CD14-positive monocyte (primary cell): ENCODE data around the gene THG1L. TPM values are rescaled to one million over a fixed set of nuclear protein-coding genes. Genes with fewer than 3 reads are reported as not detected.
"Not testable (repeated sequence)": the region's sequence is repeated elsewhere in the genome, so short reads cannot be mapped to it uniquely, and the experiment has no call there.

Experiments
- DNase-seq, 3 donors: peaks; one replicate each; pipeline ENCODE4 v3.0.0-alpha.2; 2011 to 2022
- H2AFZ ChIP-seq: 2 replicates; pipeline ENCODE4 v1.6.0; 2012; ENCODE audit warnings: mild to moderate bottlenecking, low read depth, low read length, inconsistent platforms; ENCODE audit not compliant: insufficient read depth, poor library complexity, severe bottlenecking
- H3K27ac ChIP-seq, 2 donors: 1 replicate in 1 of 2; 2 replicates in 1 of 2; pipeline ENCODE4 v1.5.1; 2012 to 2013; ENCODE audit warnings: low read length in 2 of 2, control low read depth in 1 of 2, inconsistent platforms in 1 of 2, low read depth in 1 of 2, mild to moderate bottlenecking in 1 of 2
- H3K27me3 ChIP-seq, 2 donors: one replicate each; pipeline versions ENCODE4 v1.6.0 to v1.6.1; 2011 to 2013; ENCODE audit warnings: low read length in 2 of 2; ENCODE audit not compliant: control insufficient read depth in 2 of 2, insufficient read depth in 2 of 2
- H3K36me3 ChIP-seq, 2 donors: replicated peaks in 1 of 2; 1 replicate in 1 of 2; 2 replicates in 1 of 2; pipeline versions ENCODE4 v1.5.1 to v1.6.1; 2012 to 2013; ENCODE audit warnings: low read length in 2 of 2, control low read depth in 1 of 2, inconsistent platforms in 1 of 2, mild to moderate bottlenecking in 1 of 2; ENCODE audit not compliant: insufficient read depth in 2 of 2, control insufficient read depth in 1 of 2
- H3K4me1 ChIP-seq, 2 donors: 1 replicate in 1 of 2; 2 replicates in 1 of 2; pipeline versions ENCODE4 v1.5.1 to v1.6.1; 2012 to 2013; ENCODE audit warnings: low read length in 2 of 2, control low read depth in 1 of 2, inconsistent platforms in 1 of 2, mild to moderate bottlenecking in 1 of 2, moderate library complexity in 1 of 2; ENCODE audit not compliant: insufficient read depth in 2 of 2, control insufficient read depth in 1 of 2
- H3K4me2 ChIP-seq: replicated peaks from 2 replicates; pipeline ENCODE3; 2012; ENCODE audit warnings: low read length, moderate library complexity, mild to moderate bottlenecking; ENCODE audit not compliant: poor library complexity, severe bottlenecking; ENCODE audit errors: extremely low read depth
- H3K4me3 ChIP-seq, 3 experiments: fragments of 200-600 bp in 1 of 3; sonication (generic) in 1 of 3; replicated peaks in 1 of 3; 1 replicate in 2 of 3; 2 replicates in 1 of 3; pipeline ENCODE4 v1.5.1; 2011 to 2013; ENCODE audit warnings: low read length in 3 of 3, mild to moderate bottlenecking in 3 of 3, control low read depth in 2 of 3, low read depth in 2 of 3, inconsistent platforms in 1 of 3, moderate library complexity in 1 of 3
- H3K79me2 ChIP-seq: 2 replicates; pipeline ENCODE4 v1.6.0; 2012; ENCODE audit warnings: mild to moderate bottlenecking, control low read depth, inconsistent platforms, low read length, moderate library complexity; ENCODE audit not compliant: insufficient read depth
- H3K9ac ChIP-seq: 2 replicates; pipeline ENCODE4 v1.6.0; 2017; ENCODE audit warnings: low read length, mild to moderate bottlenecking; ENCODE audit not compliant: insufficient read depth, poor library complexity, severe bottlenecking
- H3K9me3 ChIP-seq, 2 donors: replicated peaks in 1 of 2; 1 replicate in 1 of 2; 2 replicates in 1 of 2; pipeline versions ENCODE4 v1.5.1 to v1.6.1; 2012 to 2013; ENCODE audit warnings: low read length in 2 of 2, control low read depth in 1 of 2; ENCODE audit not compliant: control insufficient read depth in 1 of 2, insufficient read depth in 1 of 2
- H4K20me1 ChIP-seq: 2 replicates; pipeline ENCODE4 v1.6.0; 2012; ENCODE audit warnings: mild to moderate bottlenecking, low read length, control low read depth, moderate library complexity; ENCODE audit not compliant: insufficient read depth
- H3K27ac Mint-ChIP-seq, 7 donors: one replicate each; pipeline ENCODE4 v1.8.0; 2020; ENCODE audit warnings: mild to moderate bottlenecking in 7 of 7, mixed read lengths in 7 of 7, moderate library complexity in 6 of 7, inconsistent platforms in 2 of 7
- H3K27me3 Mint-ChIP-seq, 3 donors: one replicate each; pipeline ENCODE4 v1.8.0; 2021 to 2022; ENCODE audit warnings: low read depth in 3 of 3, mild to moderate bottlenecking in 3 of 3, mixed read lengths in 3 of 3, moderate library complexity in 3 of 3, inconsistent platforms in 1 of 3
- H3K36me3 Mint-ChIP-seq, 2 donors: one replicate each; pipeline ENCODE4 v1.8.0; 2020; ENCODE audit warnings: mixed read lengths in 2 of 2, inconsistent platforms in 1 of 2, mild to moderate bottlenecking in 1 of 2
- H3K4me1 Mint-ChIP-seq: one replicate; pipeline ENCODE4 v1.8.0; 2020; ENCODE audit warnings: mild to moderate bottlenecking, mixed read lengths
- H3K4me3 Mint-ChIP-seq, 2 donors: one replicate each; pipeline ENCODE4 v1.8.0; 2020; ENCODE audit warnings: mild to moderate bottlenecking in 2 of 2, mixed read lengths in 2 of 2, moderate library complexity in 1 of 2
- H3K9me3 Mint-ChIP-seq, 7 donors: one replicate each; pipeline ENCODE4 v1.8.0; 2020 to 2022; ENCODE audit warnings: mixed read lengths in 7 of 7, mild to moderate bottlenecking in 6 of 7, moderate library complexity in 6 of 7, inconsistent platforms in 2 of 7
- WGBS: methylation state at CpG from one replicate; pipeline ENCODE4 v1.1.5; 2013; ENCODE audit warnings: missing lambda C conversion rate; ENCODE audit not compliant: insufficient coverage; 5-methylcytosine and 5-hydroxymethylcytosine counted together
- intact Hi-C, 2 donors: fragments of 100-400 bp; cut with micrococcal nuclease; formaldehyde crosslinking; loops; one replicate each; pipeline versions ENCODE4 v1.15.0 to v1.15.1; 2023
- polyA plus RNA-seq, 3 donors: library from polyadenylated mRNA; depleted of rRNA in 1 of 3; unstranded in 2 of 3; stranded (reverse) in 1 of 3; fragments of 300-500 nt in 2 of 3; fragments of >200 nt in 1 of 3; fragmentation: Illumina TruSeq in 2 of 3; gene quantifications; 1 replicate in 2 of 3; 2 replicates in 1 of 3; pipeline ENCODE4 v1.2.3, GENCODE V29; 2012 to 2021
- TF ChIP-seq, protein P1 (sequence below): fragments of 200-600 bp; IDR thresholded peaks from one replicate; pipeline ENCODE4 v1.8.0; 2022; ENCODE audit warnings: antibody characterized with exemption, mild to moderate bottlenecking

The THG1L gene
- polyA plus RNA-seq, 3 donors = 7.6 to 12.2 (median 7.6) TPM

DNA sequence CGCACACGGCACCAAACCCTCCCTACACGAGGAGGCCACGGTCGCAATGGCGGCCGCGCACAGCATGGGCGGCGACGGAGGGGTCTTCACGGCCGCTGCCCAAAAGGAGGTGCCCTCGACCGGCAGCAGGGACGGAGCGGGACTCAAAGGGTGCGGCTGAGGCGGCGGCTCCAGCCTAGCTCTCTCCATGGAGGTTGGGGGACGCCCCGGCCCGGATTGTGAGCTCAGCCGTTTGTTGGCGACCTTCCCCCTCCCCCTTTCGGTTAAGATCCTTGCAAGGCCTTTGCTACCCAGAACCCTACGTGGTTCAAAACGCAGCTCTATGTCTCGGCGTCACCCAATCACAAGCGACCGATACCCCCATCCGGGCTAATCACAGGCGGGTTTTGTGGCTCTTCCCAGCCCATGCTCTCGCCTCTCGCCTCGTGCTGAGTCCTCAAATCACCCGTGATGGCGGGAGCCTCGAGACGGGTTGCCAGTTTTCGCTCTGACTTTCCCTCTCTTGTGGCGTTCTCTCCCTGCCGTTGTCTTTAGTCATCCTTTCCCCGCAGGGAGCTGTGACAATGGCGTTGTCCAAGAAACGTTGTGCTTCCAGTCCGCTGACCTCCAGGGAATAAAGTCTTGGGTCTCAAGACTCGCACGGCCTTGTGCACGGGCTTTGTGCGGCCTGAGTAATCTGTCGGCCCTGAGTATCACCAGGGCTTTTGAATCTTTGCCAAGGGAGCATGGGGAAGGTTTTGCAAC, 40.4 kb upstream of the THG1L start:
- Histone ChIP-seq H3K27ac (no peak overlapping the region), H3K36me3 (no peaks in the 10 kb centered on the region), H3K4me3 (peak overlapping the region in 2 of 3 experiments; percentile 9 to 30), H3K9me3 (peaks cover 0 to 14% of the 10 kb centered on the region in 2 donors), H2AFZ (peak overlapping the region; percentile 33), H3K27me3 (peaks cover 0 to 4% of the 10 kb centered on the region in 2 donors), H3K4me1 (no peaks in the 10 kb centered on the region), H3K4me2 (peak overlapping the region; percentile 9), H3K9ac (no peak overlapping the region), H3K79me2 (no peaks in the 10 kb centered on the region), H4K20me1 (no peaks in the 10 kb centered on the region)
- no peaks in the 10 kb centered on the region for H3K36me3 Mint-ChIP-seq
- H3K4me1 Mint-ChIP-seq = no peaks in the 10 kb centered on the region
- peaks cover 0 to 20% (median 5%) of the 10 kb centered on the region in 3 donors for H3K27me3 Mint-ChIP-seq
- no peak overlapping the region for H3K27ac Mint-ChIP-seq
- TF ChIP-seq, protein P1, sequence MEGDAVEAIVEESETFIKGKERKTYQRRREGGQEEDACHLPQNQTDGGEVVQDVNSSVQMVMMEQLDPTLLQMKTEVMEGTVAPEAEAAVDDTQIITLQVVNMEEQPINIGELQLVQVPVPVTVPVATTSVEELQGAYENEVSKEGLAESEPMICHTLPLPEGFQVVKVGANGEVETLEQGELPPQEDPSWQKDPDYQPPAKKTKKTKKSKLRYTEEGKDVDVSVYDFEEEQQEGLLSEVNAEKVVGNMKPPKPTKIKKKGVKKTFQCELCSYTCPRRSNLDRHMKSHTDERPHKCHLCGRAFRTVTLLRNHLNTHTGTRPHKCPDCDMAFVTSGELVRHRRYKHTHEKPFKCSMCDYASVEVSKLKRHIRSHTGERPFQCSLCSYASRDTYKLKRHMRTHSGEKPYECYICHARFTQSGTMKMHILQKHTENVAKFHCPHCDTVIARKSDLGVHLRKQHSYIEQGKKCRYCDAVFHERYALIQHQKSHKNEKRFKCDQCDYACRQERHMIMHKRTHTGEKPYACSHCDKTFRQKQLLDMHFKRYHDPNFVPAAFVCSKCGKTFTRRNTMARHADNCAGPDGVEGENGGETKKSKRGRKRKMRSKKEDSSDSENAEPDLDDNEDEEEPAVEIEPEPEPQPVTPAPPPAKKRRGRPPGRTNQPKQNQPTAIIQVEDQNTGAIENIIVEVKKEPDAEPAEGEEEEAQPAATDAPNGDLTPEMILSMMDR = no peak
- 68% methylated on average over 48 of the region's 53 CpGs for WGBS
- H3K4me3 Mint-ChIP-seq = peak overlapping the region in 1 of 2 donors; percentile 4
- intact Hi-C loops = no loop called here
- H3K9me3 Mint-ChIP-seq = peaks cover 10 to 23% (median 19%) of the 10 kb centered on the region in 7 donors
- DNase-seq = no peak

DNA sequence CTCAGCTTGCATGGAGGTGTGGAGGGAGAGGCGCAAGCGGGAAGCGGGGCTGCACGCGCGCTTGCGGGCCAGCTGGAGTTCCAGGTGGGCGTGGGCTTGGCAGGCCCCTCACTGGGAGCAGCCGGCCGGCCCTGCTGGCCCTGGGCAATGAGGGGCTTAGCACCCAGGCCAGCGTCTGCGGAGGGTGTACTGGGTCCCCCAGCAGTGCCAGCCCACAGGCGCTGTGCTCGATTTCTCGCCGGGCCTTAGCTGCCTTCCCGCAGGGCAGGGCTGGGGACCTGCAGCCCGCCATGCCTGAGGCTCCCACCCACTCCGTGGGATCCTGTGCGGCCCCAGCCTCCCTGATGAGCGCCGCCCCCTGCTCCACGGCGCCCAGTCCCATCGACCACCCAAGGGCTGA, 37.4 kb upstream of the THG1L start:
- H3K4me1 ChIP-seq, H3K79me2 ChIP-seq, H3K4me3 Mint-ChIP-seq, H3K36me3 Mint-ChIP-seq, H3K27ac ChIP-seq, H2AFZ ChIP-seq, H3K9ac ChIP-seq, H4K20me1 ChIP-seq, H3K4me2 ChIP-seq, H3K27me3 ChIP-seq, DNase-seq, H3K4me3 ChIP-seq, H3K27ac Mint-ChIP-seq, H3K4me1 Mint-ChIP-seq, H3K36me3 ChIP-seq, intact Hi-C loops: not testable (repeated sequence)
- peaks cover 0 to 22% (median 5%) of the 10 kb centered on the region in 3 donors for H3K27me3 Mint-ChIP-seq
- peaks cover 14 to 23% of the 10 kb centered on the region in 2 donors for H3K9me3 ChIP-seq
- H3K9me3 Mint-ChIP-seq = peaks cover 19 to 37% (median 28%) of the 10 kb centered on the region in 7 donors
- 98% methylated on average over 24 of the region's 25 CpGs for WGBS

DNA sequence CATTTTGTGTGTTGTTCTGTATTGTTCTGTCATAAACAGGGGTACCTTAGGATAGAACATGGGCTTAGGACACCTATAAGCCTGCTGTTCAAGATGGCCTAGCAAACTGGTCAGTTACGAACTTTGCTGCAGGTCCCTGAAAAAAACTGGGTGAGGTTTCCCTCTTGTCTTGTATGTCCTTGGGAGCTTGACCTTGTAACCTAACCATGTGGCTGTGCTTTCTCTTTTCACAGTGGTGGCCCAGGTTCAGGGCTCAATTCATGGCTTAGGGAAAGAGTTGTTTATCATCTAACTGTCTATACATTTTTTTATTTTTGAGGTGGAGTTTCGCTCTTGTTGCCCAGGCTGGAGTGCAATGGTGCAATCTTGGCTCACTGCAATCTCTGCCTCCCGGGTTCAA, 35.1 kb upstream of the THG1L start:
- WGBS = 100% methylated on average over 1 of the region's 3 CpGs
- DNase-seq, H2AFZ ChIP-seq, H4K20me1 ChIP-seq, H3K4me3 Mint-ChIP-seq, H3K9ac ChIP-seq, H3K27me3 Mint-ChIP-seq, H3K27ac ChIP-seq, H3K4me1 ChIP-seq, H3K79me2 ChIP-seq, H3K27ac Mint-ChIP-seq, H3K4me2 ChIP-seq, H3K27me3 ChIP-seq, H3K4me3 ChIP-seq, H3K36me3 ChIP-seq, H3K36me3 Mint-ChIP-seq, H3K4me1 Mint-ChIP-seq, intact Hi-C loops: not testable (repeated sequence)
- H3K9me3 Mint-ChIP-seq = peaks cover 20 to 42% (median 25%) of the 10 kb centered on the region in 7 donors
- peaks cover 17 to 28% of the 10 kb centered on the region in 2 donors for H3K9me3 ChIP-seq

DNA sequence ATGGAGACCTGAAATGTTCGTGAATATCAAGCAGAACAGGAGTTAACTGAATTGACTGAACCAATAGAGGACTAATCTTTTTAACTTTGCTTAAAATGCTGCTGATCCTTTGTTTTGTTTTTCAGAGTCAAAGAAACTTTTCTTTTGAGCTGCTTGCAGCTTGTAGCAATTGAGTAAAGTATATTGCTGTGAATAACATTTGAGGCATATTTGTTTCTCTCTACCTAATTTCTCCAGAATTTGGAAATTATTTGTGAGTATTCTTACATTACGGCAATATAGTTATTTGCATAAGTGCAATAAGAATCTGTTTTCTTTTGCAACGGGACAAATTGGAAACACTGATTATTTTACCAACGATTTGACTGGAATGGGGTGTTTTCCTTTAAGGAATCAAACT, 32.5 kb upstream of the THG1L start:
- H3K27ac ChIP-seq, H3K4me3 Mint-ChIP-seq, H3K4me3 ChIP-seq, H3K4me1 ChIP-seq, H3K79me2 ChIP-seq, H4K20me1 ChIP-seq, H3K4me1 Mint-ChIP-seq, H3K36me3 Mint-ChIP-seq, H3K36me3 ChIP-seq, H3K27me3 ChIP-seq, H2AFZ ChIP-seq, H3K27me3 Mint-ChIP-seq, intact Hi-C loops, H3K9ac ChIP-seq, DNase-seq, H3K27ac Mint-ChIP-seq, H3K4me2 ChIP-seq: not testable (repeated sequence)
- H3K9me3 Mint-ChIP-seq = peaks cover 15 to 37% (median 28%) of the 10 kb centered on the region in 7 donors
- WGBS = no CpG with 5 or more reads among the region's 4 CpGs
- H3K9me3 ChIP-seq = peaks cover 17 to 25% of the 10 kb centered on the region in 2 donors
